Cerebellar cortex (tissue), 1 donor: ENCODE results near the gene SDC3.
A peak's percentile ranks its signal among the peaks of the same experiment; 100 is the strongest.
"Not testable (repeated sequence)": the region's sequence is repeated elsewhere in the genome, so short reads cannot be mapped to it uniquely, and the experiment has no call there.

Experiments used
- DNase-seq: peaks from one replicate; pipeline ENCODE4 v3.0.0-alpha.2; 2015; ENCODE audit warnings: low spot score

Gene SDC3

DNA sequence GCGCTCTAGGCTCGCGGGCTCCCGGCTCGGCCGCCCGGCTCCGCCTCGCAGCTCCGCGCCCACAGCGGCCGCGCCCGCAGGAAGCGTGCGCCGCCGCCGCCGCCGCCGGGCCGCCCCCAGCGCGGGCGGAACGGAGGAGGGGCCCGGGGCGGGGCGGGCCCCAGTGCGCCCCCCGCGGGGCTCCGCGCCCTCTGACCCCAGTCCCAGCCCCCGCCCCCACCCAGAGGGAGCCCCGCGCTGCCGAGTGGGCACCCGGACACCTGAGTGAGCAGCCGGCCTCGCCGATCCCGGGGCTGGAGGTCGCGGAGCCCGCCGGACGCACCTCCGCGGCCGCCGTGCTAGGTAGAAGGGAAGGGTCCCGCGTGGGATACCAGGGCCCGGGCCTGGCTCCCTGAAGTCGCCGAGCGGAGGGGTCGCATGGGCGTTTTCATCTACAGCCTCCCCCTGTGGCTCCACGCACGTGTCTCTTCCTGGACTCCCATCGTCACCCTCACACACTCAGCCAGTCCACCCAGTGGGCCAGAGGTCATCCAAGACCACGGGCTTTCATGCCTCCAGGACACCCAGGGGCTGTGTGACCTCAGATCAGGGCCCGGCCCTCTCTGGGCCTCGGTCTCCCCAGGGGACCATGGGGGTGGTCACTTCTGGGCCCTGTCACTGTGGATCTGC is at the start of gene SDC3:
TSS of gene SDC3 (minus strand) at position 63 of the 669 bp plus-strand sequence. CDS start 172 bp downstream, outside the sequence.
- DNase-seq = no peak

GRCh38 chr1:30957560-30958222 is 49.1 kb upstream of the SDC3 start:
- DNase-seq = no peak

DNA sequence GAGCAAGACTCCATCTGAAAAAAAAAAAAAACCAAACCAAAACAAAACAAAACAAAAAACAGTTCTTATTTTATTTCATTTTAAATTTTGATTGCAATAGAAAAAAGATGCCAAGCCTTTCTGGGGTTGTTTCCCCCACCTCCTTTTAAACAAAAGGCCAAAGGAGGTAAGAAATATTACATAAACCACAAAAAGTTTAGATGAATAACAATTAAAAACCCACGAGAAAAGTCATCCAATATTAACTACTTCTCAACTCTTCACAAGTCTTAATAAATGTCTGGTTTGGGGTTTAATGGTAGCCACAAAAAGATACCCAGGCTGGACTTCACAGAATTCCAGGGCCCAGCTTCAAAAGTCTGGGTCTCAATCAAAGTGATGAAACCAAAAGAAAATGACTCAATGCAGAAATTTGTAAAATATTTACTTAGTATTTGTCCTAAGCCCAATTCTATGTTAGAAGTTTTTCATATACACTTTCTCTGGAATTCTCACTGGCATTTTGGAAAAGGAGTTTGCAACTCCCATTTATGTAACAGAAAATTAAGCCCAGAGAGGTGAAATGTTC is 47.0 kb upstream of the SDC3 start:
- DNase-seq = no peak

DNA sequence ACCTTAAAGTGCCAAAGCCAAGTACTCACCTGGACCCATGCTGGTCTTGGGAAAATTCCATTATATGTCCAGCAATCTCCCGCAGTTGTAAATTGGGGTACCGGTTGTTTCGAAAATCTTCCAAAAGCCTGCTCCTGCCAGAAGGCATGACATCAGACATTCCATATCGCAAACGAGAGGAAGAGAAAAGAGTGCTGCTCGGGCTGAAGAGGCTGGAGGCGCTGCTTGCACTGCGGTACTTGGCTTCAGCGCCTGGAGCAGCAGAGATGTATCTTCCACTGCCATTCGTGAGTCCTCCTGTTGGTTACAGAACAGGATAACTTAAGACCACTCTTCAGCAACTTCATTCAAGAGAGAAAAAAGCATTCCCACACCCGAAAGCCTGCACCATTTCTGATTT is 45.1 kb upstream of the SDC3 start:
- DNase-seq = peak; percentile 47

GRCh38 chr1:30952098-30952497 is 43.5 kb upstream of the SDC3 start:
- DNase-seq = no peak

DNA sequence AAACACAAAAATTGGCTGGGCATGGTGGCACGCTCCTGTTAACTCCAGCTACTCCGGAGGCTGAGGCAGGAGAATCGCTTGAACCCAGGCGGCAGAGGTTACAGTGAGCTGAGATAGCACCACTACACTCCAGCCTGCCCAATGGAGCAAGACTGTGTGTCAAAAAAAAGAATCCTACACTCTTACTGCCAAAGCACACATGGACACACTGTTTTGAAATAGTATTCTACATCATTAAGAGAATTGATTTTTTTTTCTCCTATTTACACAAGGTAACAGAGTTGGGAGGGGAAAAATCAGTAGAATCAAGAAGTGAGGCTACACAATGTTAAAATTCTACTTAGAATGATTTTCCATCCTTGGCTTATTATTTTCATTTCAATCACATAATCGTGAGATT is 42.1 kb upstream of the SDC3 start:
- no peak for DNase-seq

GRCh38 chr1:30950053-30950452 is 41.5 kb upstream of the SDC3 start:
- DNase-seq = no peak

- DNase-seq = not testable (repeated sequence)
Measured at GRCh38 chr1:30949487-30949838, 40.9 kb upstream of the SDC3 start.

GRCh38 chr1:30948813-30949486 is 40.4 kb upstream of the SDC3 start:
- not testable (repeated sequence) for DNase-seq

- DNase-seq = no peak
Measured at GRCh38 chr1:30948278-30948677, 39.7 kb upstream of the SDC3 start.

DNA sequence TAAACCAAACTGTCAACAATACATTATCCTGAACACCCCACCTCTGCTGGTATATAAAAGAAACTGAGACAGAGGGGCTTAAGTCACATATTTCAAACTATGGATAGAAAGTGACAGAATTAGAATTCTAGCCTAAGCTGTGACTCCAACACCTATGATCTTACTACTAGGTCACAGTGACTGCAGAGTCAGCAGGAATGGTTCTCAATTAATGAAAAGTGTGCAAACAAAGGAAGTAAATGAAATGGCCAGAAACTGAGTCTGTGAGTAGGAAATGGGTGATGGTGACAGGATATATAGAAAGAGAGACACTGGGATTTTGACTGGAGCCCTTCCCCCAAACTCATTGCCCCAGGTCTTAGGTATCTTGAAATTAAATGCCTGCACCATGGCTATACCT is 38.7 kb upstream of the SDC3 start:
- no peak for DNase-seq

- DNase-seq = no peak
Measured at GRCh38 chr1:30942326-30942963, 33.9 kb upstream of the SDC3 start.

DNA sequence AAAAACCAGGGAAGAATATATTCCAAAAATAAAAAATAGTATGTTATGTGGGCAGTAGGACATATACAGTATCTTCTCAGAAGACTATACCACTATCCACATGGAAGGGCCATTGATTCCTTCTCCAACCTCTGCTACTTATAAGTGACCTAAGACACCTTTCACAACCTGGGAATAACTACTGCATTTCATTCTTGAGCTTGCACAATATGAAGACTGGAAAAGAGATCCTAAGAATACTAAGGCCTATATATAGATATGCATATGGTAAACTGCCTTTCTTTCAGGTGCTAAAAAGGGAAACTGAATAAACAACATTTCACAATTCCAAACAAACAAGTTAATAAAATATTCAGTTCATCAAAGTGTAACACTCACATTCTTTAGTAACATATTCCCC is 32.0 kb upstream of the SDC3 start:
- DNase-seq = no peak

GRCh38 chr1:30936541-30937171 is 28.1 kb upstream of the SDC3 start:
- no peak for DNase-seq

- DNase-seq = not testable (repeated sequence)
Measured at GRCh38 chr1:30935758-30936157, 27.2 kb upstream of the SDC3 start.

- DNase-seq = no peak
Measured at GRCh38 chr1:30934613-30935012, 26.1 kb upstream of the SDC3 start.

- no peak for DNase-seq
Measured at GRCh38 chr1:30933874-30934252, 25.3 kb upstream of the SDC3 start.

DNA sequence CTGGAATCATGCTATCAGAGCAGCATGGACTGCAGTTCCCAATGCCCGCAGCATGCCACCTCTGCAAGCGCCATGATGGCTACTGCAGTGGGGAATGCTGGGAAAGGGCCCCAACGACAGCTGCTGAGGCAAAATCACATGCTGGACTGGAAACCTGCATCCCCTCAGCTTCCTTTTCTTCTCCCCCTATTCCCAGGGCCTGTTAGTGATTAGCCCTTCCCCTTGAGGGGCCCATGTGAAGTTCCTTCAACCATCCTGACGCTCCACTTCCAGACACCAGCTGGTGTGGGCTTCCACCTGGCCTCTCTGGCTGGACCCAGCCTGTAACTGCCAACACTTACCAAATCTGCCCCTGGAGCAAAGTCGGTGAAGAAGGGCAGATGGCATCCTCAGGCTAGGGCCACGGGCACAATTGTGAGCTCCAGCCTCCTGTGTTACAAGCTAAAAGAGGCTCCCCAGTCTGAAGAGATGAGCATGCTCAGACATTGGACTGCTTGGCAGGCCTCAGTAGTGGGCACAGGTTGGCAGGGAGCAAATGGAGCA is 22.1 kb upstream of the SDC3 start:
- DNase-seq = no peak

DNA sequence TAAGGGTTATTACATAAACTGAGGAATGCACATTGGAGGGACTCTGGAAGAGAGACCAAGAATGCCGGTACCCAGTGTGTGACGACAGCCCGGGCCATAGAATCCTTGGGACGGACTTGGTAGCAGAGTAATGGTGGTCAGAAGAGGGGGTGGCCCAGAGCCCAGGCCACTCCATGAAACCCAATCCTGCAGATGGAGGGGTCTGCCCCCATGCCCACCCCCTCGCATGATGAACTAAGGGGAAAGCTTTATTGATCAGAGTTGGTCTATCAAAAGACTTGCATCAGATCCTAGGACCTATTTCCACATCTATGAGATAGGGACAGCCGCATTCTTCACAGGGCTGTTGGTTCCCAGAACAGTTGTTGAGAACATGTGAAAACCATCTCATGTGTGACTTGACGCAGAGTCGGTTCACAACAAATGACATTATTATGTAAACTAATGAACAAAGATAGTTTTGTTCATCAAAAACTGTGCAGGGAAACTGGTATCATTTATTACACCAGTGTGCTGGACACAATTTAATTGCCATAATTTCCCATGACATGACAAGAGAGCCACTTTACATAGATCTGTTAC is 21.5 kb upstream of the SDC3 start:
- DNase-seq = no peak

DNA sequence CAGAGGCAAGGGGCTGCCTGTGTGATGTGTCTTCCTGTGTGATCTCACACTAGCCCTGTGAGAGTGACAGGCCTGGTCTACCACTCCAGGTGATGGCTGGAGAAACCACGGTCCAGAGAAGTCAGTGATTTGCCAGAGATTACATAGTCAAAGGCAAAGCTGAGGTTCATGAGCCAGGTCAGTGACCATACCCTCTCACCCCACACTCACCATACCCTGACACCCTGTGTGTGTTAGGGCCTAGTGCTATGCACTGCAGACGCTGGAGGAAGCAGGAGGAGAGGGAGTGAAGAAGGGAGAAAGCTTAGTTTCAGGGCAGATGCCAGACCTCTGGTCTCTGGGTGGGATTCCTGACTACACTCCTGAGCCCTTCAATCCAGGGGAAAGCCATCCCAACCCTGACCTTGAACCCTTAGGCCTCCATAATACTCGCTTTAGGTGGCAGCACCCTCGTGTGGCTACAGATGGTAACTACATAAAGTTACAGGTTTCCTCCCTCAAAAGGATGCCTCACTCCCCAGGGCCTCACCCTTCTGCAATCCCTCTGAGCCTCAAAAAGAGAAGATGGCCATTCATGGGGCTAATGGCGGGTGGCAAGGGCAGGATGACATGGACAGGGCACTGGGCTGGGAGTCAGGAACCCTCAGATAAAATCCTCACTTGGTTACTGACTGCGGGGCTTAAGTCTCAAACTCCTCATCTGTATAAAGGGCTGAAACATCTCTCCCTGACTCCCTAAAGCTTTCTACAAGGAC is 20.8 kb upstream of the SDC3 start:
- peak; percentile 61 for DNase-seq

DNA sequence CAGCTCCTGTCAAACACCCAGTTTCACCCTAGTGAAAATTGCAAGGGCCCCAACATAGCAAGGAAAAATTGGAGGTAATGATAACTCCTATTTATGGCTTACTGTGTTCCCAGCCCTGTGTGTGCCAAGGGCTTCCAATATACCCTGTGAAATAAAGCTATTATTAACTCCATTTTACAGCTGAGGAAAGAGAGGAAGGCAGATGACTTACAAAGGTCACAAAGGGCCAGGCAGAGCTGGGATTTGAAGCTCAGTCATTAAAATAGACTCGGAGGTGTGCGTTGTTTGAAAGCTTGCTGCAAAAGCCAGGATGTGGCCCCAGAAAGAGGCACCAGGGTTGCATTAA is 20.2 kb upstream of the SDC3 start:
- DNase-seq = no peak
